ENCODE results near the gene CEACAM6. TPM values are rescaled to one million over a fixed set of nuclear protein-coding genes. Genes with fewer than 3 reads are reported as not detected.
"Not testable (repeated sequence)": the region's sequence is repeated elsewhere in the genome, so short reads cannot be mapped to it uniquely, and the experiment has no call there.

Gene CEACAM6
- total RNA-seq, 4 donors from 2014 or later, result 0.53 TPM; not detected in 3

- in situ Hi-C loops (cut with MboI; ENCODE audit: low sequenced_read_pairs in 4 of 4) (no loop called here), intact Hi-C loops (cut with DNase I; ENCODE audit: low total_unique reads) (no loop called here)
- no peak overlapping the region for H3K27ac ChIP-seq
- no peaks in the 10 kb centered on the region for H3K4me1 ChIP-seq
- peaks cover 0 to 4% (median 0%) of the 10 kb centered on the region in 3 donors for H3K27me3 ChIP-seq
- no peak overlapping the region for H3K4me3 ChIP-seq
- TF ChIP-seq POLR2A (IDR thresholded peaks at IDR 0.05) (no peak), CTCF (IDR thresholded peaks at IDR 0.05 in 4 of 5, conservative IDR thresholded peaks at IDR 0.05 in 1 of 5) (no peak)
- DNase-seq (no peak), ATAC-seq (no peak)
- no peaks in the 10 kb centered on the region for H3K36me3 ChIP-seq
- H3K9me3 ChIP-seq, result no peaks in the 10 kb centered on the region
Measured at GRCh38 chr19:41741244-41741554, 14.1 kb upstream of the CEACAM6 start.

- no peak overlapping the region for H3K27ac ChIP-seq
- peaks cover 0 to 6% (median 4%) of the 10 kb centered on the region in 3 donors for H3K27me3 ChIP-seq
- no peaks in the 10 kb centered on the region for H3K36me3 ChIP-seq
- H3K4me1 ChIP-seq, result no peaks in the 10 kb centered on the region
- in situ Hi-C loops (cut with MboI; ENCODE audit: low sequenced_read_pairs in 4 of 4), result no loop called here
- DNase-seq (no peak), ATAC-seq (no peak)
- TF ChIP-seq POLR2A (IDR thresholded peaks at IDR 0.05) (no peak), CTCF (IDR thresholded peaks at IDR 0.05 in 4 of 5, conservative IDR thresholded peaks at IDR 0.05 in 1 of 5) (no peak)
- H3K9me3 ChIP-seq, result no peaks in the 10 kb centered on the region
- H3K4me3 ChIP-seq, result no peak overlapping the region
- intact Hi-C loops (cut with DNase I; ENCODE audit: low total_unique reads), result no loop called here
Measured at GRCh38 chr19:41744850-41745249, 10.5 kb upstream of the CEACAM6 start.

- DNase-seq, result no peak
- H3K4me3 ChIP-seq, result no peak overlapping the region
- H3K4me1 ChIP-seq, result no peaks in the 10 kb centered on the region
- H3K27me3 ChIP-seq, result peaks cover 0 to 6% (median 4%) of the 10 kb centered on the region in 3 donors
- H3K36me3 ChIP-seq, result no peaks in the 10 kb centered on the region
- ATAC-seq, result no peak
- in situ Hi-C loops (cut with MboI; ENCODE audit: low sequenced_read_pairs in 4 of 4) (no loop called here), intact Hi-C loops (cut with DNase I; ENCODE audit: low total_unique reads) (no loop called here)
- H3K9me3 ChIP-seq, result no peaks in the 10 kb centered on the region
- no peak overlapping the region for H3K27ac ChIP-seq
- no peak for TF ChIP-seq POLR2A (IDR thresholded peaks at IDR 0.05)
- TF ChIP-seq CTCF (IDR thresholded peaks at IDR 0.05 in 4 of 5, conservative IDR thresholded peaks at IDR 0.05 in 1 of 5), result no peak
Measured at GRCh38 chr19:41745756-41746155, 9.6 kb upstream of the CEACAM6 start.

- H3K4me3 ChIP-seq, result no peak overlapping the region
- in situ Hi-C loops (cut with MboI; ENCODE audit: low sequenced_read_pairs in 4 of 4) (no loop called here), intact Hi-C loops (cut with DNase I; ENCODE audit: low total_unique reads) (no loop called here)
- DNase-seq (no peak), ATAC-seq (no peak)
- H3K9me3 ChIP-seq, result no peaks in the 10 kb centered on the region
- peaks cover 0 to 6% (median 4%) of the 10 kb centered on the region in 3 donors for H3K27me3 ChIP-seq
- no peaks in the 10 kb centered on the region for H3K36me3 ChIP-seq
- TF ChIP-seq CTCF (IDR thresholded peaks at IDR 0.05 in 4 of 5, conservative IDR thresholded peaks at IDR 0.05 in 1 of 5) (no peak), POLR2A (IDR thresholded peaks at IDR 0.05) (no peak)
- H3K27ac ChIP-seq, result no peak overlapping the region
- H3K4me1 ChIP-seq, result no peaks in the 10 kb centered on the region
Measured at GRCh38 chr19:41746593-41747227, 8.6 kb upstream of the CEACAM6 start.

- no peaks in the 10 kb centered on the region for H3K9me3 ChIP-seq
- in situ Hi-C loops (cut with MboI; ENCODE audit: low sequenced_read_pairs in 4 of 4), result no loop called here
- no peaks in the 10 kb centered on the region for H3K36me3 ChIP-seq
- no peak for DNase-seq
- H3K4me1 ChIP-seq, result no peaks in the 10 kb centered on the region
- intact Hi-C loops (cut with DNase I; ENCODE audit: low total_unique reads), result no loop called here
- TF ChIP-seq POLR2A (IDR thresholded peaks at IDR 0.05) (no peak), CTCF (IDR thresholded peaks at IDR 0.05 in 4 of 5, conservative IDR thresholded peaks at IDR 0.05 in 1 of 5) (no peak)
- peaks cover 0 to 9% (median 4%) of the 10 kb centered on the region in 3 donors for H3K27me3 ChIP-seq
- no peak overlapping the region for H3K27ac ChIP-seq
- ATAC-seq, result no peak
- no peak overlapping the region for H3K4me3 ChIP-seq
Measured at GRCh38 chr19:41748012-41748411, 7.3 kb upstream of the CEACAM6 start.

- intact Hi-C loops (cut with DNase I; ENCODE audit: low total_unique reads); H3K4me1 ChIP-seq; ATAC-seq; DNase-seq; H3K9me3 ChIP-seq; H3K27ac ChIP-seq; H3K36me3 ChIP-seq; H3K4me3 ChIP-seq: not testable (repeated sequence)
- in situ Hi-C loops (cut with MboI; ENCODE audit: low sequenced_read_pairs in 4 of 4), result loop anchor here in 1 of 4 donors (25.0 kb wide), 1 partner anchor 1363 kb away; the partner anchor contains the start of gene HIPK4
- H3K27me3 ChIP-seq, result peaks cover 0 to 11% (median 4%) of the 10 kb centered on the region in 3 donors
Measured at GRCh38 chr19:41750248-41751134, 4.8 kb upstream of the CEACAM6 start.
